ENCODE data around the gene B3GNT5.

Gene B3GNT5

DNA sequence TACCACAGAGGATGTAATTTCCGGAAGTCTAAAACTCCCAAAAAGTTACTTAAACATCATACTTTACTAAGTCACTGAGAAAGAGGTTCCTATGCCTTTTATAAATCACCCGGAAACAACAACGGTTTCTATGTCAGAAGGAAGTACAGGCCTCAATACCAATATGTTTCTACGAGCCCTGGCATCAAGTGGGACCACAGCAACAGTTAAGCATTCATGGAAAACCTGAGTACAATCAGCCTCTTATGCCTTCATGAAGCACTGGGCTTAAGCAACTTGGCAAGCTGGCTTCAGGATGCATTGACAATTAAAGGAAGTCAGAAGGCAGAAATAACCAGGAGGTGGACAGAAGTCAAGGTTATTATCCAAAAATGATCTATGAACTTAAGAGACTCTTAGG lies 19.1 kb upstream of the B3GNT5 start:
- DNase-seq = no peak

- DNase-seq = no peak
These were observed 14.0 kb upstream of the B3GNT5 start for GRCh38 chr3:183239046-183239445.

DNA sequence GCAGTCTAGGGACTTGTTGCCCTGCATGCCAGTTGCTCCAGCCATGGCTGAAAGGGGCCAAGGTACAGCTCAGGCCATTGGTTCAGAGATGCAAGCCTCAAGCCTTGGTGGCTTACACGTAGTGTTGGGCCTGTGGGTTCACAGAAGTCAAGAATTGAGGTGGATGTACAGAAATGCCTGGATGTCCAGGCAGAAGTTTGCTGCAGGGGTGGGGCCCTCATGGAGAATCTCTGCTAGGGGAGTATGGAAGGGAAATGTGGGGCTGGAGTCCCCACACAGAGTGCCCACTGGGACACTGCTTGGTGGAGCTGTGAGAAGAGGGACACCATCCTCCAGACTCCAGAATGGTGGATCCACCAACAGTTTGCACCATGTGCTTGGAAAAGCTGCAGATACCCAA lies 10.6 kb upstream of the B3GNT5 start:
- DNase-seq = no peak

- DNase-seq = no peak
These were observed 8.8 kb upstream of the B3GNT5 start for GRCh38 chr3:183244219-183244618.

DNA sequence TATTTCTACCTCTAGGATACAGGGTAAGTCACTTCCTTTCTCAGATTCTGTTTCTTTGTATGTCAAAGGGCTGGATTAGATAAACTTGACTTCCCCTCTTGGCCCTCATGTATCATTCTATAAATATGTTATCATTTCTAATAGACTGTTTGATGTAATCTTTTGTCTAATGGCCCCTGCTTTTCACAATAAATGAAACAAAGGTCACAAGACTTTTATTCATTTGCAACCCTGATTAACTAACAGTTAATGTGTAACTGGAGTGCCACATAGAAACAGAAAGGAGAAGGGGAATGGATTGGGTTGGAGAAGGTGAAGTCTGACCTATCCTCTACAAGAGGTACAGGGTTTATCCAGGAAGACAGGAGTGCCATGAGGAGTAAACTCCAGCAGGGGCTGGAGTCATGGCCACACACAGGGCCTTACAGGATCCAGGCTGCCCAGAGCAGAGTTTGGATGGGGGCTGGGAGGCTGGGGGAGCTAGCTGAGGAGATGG lies 8.0 kb upstream of the B3GNT5 start:
- DNase-seq = no peak

- peak; percentile 17 for DNase-seq
These were observed 6.0 kb upstream of the B3GNT5 start for GRCh38 chr3:183247011-183247589.

DNA sequence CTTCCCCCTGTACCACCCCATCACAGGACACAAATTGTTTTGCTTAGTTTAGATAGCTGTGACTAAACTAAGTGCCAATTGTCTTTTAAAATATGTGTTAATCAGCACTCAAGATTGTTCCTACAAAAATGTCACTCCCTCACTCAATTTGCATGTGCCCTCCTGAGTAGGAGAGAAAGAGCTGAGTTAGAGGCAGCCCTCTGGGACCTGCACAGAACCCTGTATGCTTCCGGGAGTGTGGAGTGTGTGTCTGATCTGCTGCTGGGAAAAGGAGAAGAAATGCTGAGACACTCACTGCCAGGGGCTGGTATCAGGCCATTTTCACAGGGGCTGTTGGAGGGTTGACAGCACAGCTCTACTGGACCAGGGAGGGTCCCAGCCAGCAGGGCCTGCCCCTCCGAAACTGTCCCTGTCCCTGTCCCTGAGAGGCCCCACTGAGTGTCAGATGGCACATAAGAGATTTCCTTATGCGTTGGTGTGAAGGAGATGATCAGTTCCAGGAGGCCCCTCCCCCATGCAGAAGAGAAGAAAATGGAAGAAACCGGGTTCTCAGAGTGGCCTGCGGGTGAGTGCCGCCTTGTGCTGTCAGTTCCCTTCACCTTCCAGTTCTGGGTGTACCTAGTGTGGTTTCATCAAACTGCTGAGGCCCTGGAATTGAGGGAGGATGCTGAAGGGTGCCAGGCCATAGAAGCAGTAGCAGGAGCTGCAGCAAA lies 3.9 kb upstream of the B3GNT5 start:
- DNase-seq = no peak

GRCh38 chr3:183252118-183252782 lies 803 bp upstream of the B3GNT5 start:
- DNase-seq = no peak

- DNase-seq = peak; percentile 37
These were observed 754 bp downstream of the B3GNT5 start for GRCh38 chr3:183253528-183254486.

GRCh38 chr3:183254487-183255347 lies 1.7 kb downstream of the B3GNT5 start:
- peak; percentile 10 for DNase-seq

GRCh38 chr3:183255348-183255730 lies 2.3 kb downstream of the B3GNT5 start:
- DNase-seq = no peak

DNA sequence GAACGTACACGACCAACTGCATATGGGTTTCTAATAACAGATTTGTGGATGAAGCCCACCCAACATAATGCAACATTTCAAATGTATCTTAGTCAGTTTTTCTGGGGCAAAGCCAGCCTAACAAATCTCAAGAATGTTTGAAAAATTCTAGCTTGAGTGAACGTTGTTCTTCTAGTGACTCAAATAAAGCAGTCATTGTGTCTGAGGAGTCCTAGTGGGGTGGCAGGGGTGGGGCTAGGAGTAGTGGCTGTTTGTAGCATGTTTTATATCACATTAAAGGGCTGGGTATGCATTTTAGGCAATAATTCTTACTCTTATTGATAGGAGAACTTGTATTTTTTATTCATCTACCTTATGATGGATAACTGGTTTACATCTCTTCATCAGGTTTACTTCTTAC lies 6.0 kb downstream of the B3GNT5 start:
- DNase-seq = no peak

GRCh38 chr3:183259621-183260020 lies 6.6 kb downstream of the B3GNT5 start:
- no peak for DNase-seq

DNA sequence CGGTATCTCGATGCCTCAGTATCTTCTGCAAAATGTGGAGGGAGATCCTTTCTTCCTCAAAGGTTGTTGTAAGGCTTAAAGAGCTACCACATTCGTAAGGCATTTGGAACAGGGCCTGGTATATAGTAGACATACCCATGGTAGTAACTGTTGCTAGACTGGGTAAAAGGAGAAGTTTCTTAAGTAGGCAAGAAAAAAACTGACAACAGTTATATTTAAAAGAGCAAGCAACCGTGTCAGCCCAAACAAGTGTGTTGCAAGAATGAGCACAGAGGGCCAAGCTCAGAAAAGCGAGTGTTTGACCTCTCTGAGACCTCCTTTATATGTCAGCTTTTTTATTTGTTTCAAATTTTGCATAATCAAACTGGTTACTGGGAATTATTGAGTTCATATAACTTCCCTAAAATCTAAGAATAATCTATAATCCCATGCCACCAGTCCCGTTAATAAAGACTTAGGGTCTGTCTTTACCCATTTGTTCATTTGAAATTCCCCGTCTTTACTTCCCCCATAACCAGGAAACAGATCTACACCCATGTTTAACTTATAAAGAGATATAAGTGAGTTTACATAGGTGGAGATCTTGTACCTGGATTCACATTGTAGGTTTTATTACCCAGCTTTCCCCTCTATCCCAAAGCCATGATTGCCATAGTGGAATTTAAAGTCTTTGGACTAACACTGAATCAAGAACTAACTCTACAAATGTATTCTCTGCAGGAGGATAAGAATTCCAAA lies 7.3 kb downstream of the B3GNT5 start:
- no peak for DNase-seq

DNA sequence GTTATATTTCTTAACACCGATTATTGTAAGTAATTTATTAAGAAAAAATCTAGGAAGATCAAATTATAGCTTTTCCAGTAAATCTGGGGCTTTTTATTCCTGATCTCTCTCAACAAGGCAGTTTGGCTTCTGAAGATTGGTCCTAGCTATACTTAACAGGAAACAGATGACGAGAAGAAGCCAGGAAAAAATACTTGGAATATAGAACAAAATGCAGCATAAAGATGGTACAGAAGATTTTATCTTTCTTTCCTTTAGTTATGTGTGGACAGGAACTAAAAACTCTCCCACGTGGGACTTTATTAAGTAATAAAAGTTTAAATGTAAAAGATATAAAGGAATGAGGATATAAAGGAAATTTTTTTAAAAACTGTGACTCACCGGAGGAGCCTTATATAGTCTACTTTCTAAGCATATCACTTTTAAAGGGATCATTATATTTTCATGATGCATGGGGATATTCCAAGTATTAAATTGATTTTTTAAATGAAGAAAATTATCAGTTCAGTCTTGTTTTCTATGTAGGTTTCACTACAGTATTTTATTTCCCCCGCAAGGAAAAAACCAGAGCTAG lies 8.2 kb downstream of the B3GNT5 start:
- peak; percentile 12 for DNase-seq

DNA sequence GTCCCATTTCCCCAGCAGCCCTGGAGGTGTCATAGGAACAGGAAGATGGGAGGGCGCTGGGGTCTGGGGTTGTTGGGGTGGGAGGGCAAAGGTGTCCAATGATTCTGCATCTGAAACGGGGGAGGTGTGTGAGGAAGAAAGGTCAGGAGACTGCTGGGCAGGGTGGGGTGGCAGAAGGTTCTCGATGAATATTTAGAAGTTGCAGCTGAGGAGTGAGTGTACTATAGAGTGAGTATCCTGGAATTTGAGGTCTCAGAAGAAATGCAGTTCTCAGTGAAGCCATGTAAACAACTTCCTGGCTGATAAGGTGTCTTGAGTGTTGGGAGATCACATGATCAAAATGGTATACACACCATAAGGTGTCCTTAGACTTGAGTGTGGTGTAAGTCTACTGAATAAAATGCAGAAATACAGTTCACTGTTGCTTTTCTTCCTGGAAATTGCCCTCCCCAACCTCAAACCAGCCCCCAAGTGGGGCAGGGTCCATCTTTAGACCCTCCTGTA lies 9.9 kb downstream of the B3GNT5 start:
- no peak for DNase-seq

DNA sequence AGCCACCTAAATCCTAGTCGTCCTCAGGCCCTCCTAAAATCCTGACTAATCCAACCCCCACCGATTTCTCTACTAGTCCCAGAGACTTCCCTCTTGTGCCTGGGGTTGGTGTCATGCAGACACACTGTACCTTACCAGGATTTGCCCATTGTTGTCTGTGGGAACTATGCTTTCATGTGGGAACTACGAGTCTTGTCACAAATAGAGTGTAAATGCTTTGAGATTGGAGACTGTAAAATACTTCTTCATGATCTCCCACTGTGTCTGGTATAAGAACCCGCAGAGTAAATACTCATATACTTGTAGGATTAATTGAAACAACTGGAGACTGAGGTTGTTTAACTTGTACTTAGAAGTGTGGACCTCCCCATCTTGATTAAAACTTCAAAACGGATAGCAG lies 11.2 kb downstream of the B3GNT5 start:
- DNase-seq = no peak

DNA sequence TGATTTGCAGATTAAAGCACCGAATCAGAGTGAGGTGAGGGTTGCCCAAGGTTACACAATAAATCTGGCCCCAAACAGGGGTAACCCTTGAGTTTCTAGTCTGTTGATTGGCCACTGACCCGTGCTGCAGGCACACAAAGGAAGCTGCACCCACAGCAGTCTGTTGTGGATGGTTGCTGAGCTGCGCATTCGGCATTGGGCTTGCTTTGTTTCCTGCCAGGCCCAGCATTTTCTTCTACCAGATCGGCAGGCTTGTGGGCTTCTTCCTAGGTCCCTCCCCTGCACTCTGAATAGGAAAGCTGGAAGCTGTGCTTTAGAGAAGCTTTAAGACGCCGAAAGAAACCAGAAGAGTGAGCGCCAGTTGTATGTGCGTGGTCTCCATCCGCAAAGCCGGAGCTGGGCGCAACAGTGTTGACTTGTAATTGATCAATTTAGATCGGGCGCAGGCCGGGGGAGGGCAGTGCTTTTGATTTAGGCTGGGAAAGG lies 12.1 kb downstream of the B3GNT5 start:
- peak; percentile 41 for DNase-seq

GRCh38 chr3:183265834-183266417 lies 12.9 kb downstream of the B3GNT5 start:
- peak; percentile 74 for DNase-seq

DNA sequence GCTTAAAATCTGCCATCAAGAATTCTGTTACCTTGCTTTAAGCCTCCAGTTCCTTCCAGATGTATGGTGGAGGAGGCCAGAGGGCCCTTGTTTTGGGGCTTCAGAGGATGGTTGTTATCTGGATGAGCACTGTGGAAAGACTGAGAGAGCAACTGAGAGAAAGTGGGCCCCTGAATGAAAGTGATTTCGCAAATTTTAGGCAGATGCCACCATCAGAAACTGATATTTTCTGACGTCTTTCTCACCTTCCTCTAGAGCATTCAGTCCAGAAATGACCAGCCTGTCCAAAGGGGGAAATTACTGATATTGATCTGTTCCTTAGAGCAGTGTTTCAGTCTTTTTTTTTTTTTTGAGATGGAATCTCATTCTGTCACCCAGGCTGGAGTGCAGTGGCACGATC lies 13.4 kb downstream of the B3GNT5 start:
- DNase-seq = no peak
